GM19099 (cell line): ENCODE results near the gene TNNI3K.

Experiments
- POLR2A ChIP-seq: IDR thresholded peaks from 3 replicates; pipeline ENCODE4 v1.6.1; 2011; ENCODE audit warnings: low read depth; ENCODE audit not compliant: insufficient read length; ENCODE audit errors: extremely low read depth

Gene TNNI3K

GRCh38 chr1:74343216-74343615 is 108.0 kb downstream of the TNNI3K start:
- no peak for TF ChIP-seq POLR2A

GRCh38 chr1:74344387-74344786 is 109.2 kb downstream of the TNNI3K start:
- no peak for TF ChIP-seq POLR2A

GRCh38 chr1:74356493-74356892 is 121.3 kb downstream of the TNNI3K start:
- no peak for TF ChIP-seq POLR2A

- TF ChIP-seq POLR2A: no peak
Measured at GRCh38 chr1:74357150-74357549, 122.0 kb downstream of the TNNI3K start.

GRCh38 chr1:74357756-74358155 is 122.6 kb downstream of the TNNI3K start:
- no peak for TF ChIP-seq POLR2A

- no peak for TF ChIP-seq POLR2A
Measured at GRCh38 chr1:74362691-74363090, 127.5 kb downstream of the TNNI3K start.

- no peak for TF ChIP-seq POLR2A
Measured at GRCh38 chr1:74363220-74363619, 128.0 kb downstream of the TNNI3K start.

GRCh38 chr1:74367175-74367813 is 132.1 kb downstream of the TNNI3K start:
- TF ChIP-seq POLR2A: no peak

- no peak for TF ChIP-seq POLR2A
Measured at GRCh38 chr1:74368335-74368734, 133.1 kb downstream of the TNNI3K start.

- no peak for TF ChIP-seq POLR2A
Measured at GRCh38 chr1:74375376-74375775, 140.2 kb downstream of the TNNI3K start.

- TF ChIP-seq POLR2A: no peak
Measured at GRCh38 chr1:74380252-74380651, 145.1 kb downstream of the TNNI3K start.

GRCh38 chr1:74388855-74389254 is 153.7 kb downstream of the TNNI3K start:
- no peak for TF ChIP-seq POLR2A

GRCh38 chr1:74392186-74392585 is 157.0 kb downstream of the TNNI3K start:
- TF ChIP-seq POLR2A: no peak

- TF ChIP-seq POLR2A: no peak
Measured at GRCh38 chr1:74392840-74393239, 157.7 kb downstream of the TNNI3K start.

GRCh38 chr1:74395571-74395970 is 160.4 kb downstream of the TNNI3K start:
- TF ChIP-seq POLR2A: no peak

- TF ChIP-seq POLR2A: no peak
Measured at GRCh38 chr1:74396462-74396861, 161.3 kb downstream of the TNNI3K start.

- no peak for TF ChIP-seq POLR2A
Measured at GRCh38 chr1:74396933-74397332, 161.7 kb downstream of the TNNI3K start.
